Neuron (in vitro differentiated cells): ENCODE measurements around the gene BTBD9.
"Not testable (repeated sequence)": the region's sequence is repeated elsewhere in the genome, so short reads cannot be mapped to it uniquely, and the experiment has no call there.

Source experiments
- H2AFZ ChIP-seq: one replicate; pipeline ENCODE4 v1.6.1; 2013; ENCODE audit warnings: low read depth, mild to moderate bottlenecking, inconsistent platforms, low read length, moderate library complexity
- H3K27me3 ChIP-seq: one replicate; pipeline ENCODE4 v1.6.1; 2013; ENCODE audit warnings: low read length; ENCODE audit not compliant: insufficient read depth
- H3K36me3 ChIP-seq: one replicate; pipeline ENCODE4 v1.6.1; 2013; ENCODE audit warnings: low read length; ENCODE audit not compliant: insufficient read depth
- H3K4me1 ChIP-seq: one replicate; pipeline ENCODE4 v1.6.1; 2013; ENCODE audit warnings: low read length; ENCODE audit not compliant: insufficient read depth
- H3K4me3 ChIP-seq: 2 replicates; pipeline ENCODE4 v1.5.1; 2013; ENCODE audit warnings: mild to moderate bottlenecking, low read length, moderate library complexity
- H3K9me3 ChIP-seq: one replicate; pipeline ENCODE4 v1.6.1; 2013; ENCODE audit warnings: low read length

The BTBD9 gene

DNA sequence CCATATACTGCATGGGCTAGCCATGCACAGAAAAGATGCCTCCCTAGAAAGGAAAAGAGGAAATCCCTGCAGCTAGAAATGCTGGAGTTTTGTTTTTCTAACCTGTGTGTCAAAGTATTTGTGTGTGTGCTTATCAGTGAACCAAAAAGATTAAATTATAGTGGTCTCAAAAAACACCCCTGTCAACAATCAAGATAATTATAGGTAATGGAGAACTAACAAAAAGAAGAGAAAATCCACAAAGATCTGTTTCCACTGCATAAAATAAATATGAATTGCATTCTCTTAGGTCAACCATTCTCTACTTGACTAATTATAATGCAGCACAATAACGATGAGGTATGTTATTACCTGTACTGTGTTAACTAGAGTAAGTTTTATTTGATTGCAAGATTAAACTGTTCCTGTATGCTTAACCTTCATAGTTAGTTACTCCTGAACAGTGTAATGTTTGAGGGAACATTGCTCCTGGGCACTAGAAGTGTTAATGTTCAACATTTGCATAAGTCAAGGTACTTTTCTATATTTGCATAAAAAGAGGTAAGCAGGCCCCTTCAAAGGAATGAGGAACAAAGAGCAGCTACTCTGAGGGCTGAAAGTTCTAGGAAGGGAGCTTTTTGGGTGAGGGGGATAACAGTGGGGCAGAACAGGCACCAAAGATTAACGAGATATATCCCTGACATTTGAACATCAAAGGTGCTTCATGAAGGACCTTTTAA is 212.1 kb downstream of the BTBD9 start:
- Histone ChIP-seq H3K9me3 (no peaks in the 10 kb centered on the region), H2AFZ (no peak overlapping the region), H3K36me3 (no peaks in the 10 kb centered on the region), H3K4me3 (no peak overlapping the region), H3K27me3 (no peaks in the 10 kb centered on the region), H3K4me1 (no peaks in the 10 kb centered on the region)

DNA sequence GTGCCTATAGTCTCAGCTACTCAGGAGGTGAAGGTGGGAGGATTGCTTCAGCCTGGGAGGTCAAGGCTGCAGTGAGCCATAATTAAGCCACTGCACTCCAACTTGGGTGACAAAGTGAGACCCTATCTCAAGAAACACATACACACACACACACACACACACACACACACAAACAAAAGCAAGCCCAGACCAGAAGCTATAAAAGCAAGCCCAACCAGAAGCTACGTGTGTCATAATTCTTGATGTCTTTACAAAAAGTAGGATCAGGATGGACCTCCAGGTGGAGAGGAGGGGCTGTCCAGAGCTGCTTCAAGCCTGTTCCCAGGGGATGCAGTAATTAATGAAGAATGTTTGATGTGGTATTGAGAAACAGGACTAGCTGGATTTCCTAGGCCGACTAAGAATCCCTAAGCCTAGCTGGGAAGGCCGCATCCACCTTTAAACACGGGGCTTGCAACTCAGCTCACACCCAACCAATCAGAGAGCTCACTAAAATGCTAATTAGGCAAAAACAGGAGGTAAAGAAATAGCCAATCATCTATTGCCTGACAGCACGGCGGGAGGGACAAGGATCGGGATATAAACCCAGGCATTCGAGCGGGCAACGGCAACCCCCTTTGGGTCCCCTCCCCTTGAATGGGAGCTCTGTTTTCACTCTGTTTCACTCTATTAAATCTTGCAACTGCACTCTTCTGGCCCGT is 213.8 kb downstream of the BTBD9 start:
- not testable (repeated sequence) for H3K27me3 ChIP-seq, H3K4me1 ChIP-seq, H2AFZ ChIP-seq

DNA sequence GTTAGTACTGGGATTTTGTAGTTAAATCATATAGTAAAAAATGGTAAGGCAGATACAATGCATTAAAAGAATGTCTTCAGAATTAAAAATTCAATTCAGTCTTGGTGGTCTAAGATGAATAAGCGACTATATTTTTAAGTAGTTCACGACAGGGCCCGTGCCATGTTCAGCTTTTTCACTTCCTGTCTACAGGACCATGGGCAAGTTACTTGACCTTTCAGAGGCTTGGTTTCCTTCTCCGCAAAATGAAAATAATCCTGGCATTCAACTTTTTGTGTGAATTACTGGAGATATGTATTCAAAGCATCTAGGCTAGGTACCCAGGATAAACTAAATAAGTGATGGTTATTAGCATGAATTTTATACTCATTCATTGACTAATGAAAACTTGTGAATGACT is 216.0 kb downstream of the BTBD9 start:
- no peak overlapping the region for H2AFZ ChIP-seq
- no peaks in the 10 kb centered on the region for H3K36me3 ChIP-seq
- H3K27me3 ChIP-seq, result no peaks in the 10 kb centered on the region
- H3K9me3 ChIP-seq, result no peaks in the 10 kb centered on the region
- H3K4me3 ChIP-seq, result no peak overlapping the region
- no peaks in the 10 kb centered on the region for H3K4me1 ChIP-seq

More for the DNA sequence above, 213.8 kb downstream of the BTBD9 start:
- not testable (repeated sequence) for H3K4me3 ChIP-seq, H3K9me3 ChIP-seq, H3K36me3 ChIP-seq

DNA sequence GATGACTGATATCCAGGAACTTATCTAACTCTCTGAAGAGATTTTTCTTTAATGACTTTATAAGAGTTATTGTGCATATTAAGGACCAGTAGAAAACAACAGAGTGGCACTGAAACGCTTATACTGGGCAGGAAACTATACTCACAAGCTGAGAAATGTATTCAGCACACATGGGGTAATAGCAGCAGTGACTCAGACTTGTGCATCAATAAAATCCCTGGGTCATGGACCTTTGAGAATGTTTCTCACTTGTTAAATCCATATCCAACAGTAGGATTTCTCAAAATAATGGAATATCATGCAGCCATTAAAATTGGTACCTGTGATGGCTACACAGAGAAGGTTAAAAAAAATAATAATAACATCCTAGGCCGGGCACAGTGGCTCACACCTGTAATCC is 219.5 kb downstream of the BTBD9 start:
- H3K9me3 ChIP-seq, result no peaks in the 10 kb centered on the region
- H3K4me1 ChIP-seq, result no peaks in the 10 kb centered on the region
- no peak overlapping the region for H3K4me3 ChIP-seq
- H2AFZ ChIP-seq, result no peak overlapping the region
- no peaks in the 10 kb centered on the region for H3K36me3 ChIP-seq
- H3K27me3 ChIP-seq, result no peaks in the 10 kb centered on the region

DNA sequence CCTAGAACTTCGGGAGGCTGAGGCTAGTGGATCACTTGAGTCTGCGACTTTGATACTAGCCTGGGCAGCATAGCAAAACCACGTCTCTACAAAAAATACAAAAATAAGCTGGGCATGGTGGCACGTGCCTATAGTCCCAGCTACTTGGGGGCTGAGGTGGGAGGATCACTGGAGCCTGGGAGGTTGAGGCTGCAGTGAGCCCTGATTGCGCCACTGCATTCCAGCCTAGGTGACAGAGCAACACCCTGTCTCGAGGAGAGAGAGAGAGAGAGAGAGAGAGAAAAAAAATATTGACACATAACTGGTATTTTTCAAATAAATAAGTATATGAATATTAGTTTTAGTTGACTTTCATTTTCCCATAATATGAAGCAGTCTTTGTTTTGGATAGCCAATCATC is 222.2 kb downstream of the BTBD9 start:
- Histone ChIP-seq H3K4me3 (no peak overlapping the region), H3K9me3 (no peaks in the 10 kb centered on the region), H2AFZ (no peak overlapping the region), H3K27me3 (no peaks in the 10 kb centered on the region), H3K4me1 (no peaks in the 10 kb centered on the region), H3K36me3 (no peaks in the 10 kb centered on the region)

DNA sequence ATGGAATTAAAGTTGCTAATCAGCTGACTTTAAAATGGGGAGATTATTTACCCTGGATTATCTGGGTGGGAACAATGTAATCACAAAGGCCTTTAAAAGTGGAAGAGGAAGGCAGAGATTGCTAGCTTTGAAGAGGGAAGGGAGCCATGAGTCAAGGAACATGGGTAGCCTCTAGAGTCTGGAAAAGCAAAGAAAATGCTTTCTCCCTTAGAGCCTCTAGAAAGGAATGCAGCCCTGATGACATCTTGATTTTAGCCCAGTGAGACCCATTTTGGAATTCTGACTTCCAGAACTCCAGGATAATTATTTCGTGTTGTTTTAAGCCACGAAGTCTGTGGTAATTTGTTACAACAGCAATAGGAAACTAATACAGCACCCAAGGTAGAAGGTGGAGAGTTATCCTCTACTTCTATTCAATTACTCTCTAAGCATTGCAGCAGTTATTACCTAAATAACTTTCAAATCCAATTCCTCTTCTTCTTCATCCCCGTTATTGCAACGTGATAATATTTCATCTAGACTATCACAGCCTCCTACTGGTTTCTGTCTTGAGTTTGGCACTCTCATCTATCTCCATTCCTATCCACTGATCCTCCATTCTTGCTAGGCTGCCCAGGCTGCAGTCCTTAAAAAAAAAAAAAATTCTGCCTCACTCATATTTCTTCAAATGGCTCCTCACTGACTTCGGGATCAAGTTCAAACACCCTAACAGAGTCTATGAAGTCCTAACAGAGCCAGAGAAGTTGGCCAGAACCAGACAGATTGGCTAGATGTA is 224.3 kb downstream of the BTBD9 start:
- H3K4me3 ChIP-seq, result no peak overlapping the region
- H3K27me3 ChIP-seq, result no peaks in the 10 kb centered on the region

DNA sequence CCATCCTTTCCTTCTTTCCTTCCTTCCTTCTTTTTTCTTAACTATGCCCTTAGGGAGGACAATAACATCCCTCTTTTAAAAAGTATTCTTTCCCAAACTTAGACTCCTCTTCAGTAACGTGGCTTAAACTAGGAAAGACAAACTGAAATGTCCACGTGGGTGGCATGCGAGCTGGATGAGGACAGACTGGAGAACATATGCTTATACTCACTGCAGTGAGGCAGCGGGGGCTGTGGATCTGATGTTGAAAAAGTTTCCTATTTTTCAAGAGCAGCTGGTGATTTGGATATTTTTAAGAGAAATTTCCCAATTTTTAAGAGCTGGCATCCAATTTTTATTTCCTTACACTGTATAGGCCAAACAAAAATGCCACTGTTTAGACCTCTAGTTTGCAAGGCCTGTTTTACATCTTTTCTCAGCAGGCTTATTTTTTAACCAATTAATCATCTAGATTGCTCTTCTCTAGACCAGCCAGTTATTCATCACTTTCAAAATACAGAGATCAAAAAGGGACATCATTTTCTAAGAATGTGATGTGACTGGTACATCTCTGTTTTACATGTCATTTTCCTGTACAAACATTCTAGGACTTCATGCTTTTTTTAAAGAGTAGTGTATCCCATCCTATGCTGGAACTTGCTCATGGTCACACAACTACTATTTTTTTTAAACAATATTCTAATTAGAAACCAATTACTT is 226.5 kb downstream of the BTBD9 start:
- no peak overlapping the region for H2AFZ ChIP-seq
- H3K4me1 ChIP-seq, result no peaks in the 10 kb centered on the region
- H3K36me3 ChIP-seq, result no peaks in the 10 kb centered on the region
- H3K9me3 ChIP-seq, result peaks cover 2% of the 10 kb centered on the region
- H3K4me3 ChIP-seq, result no peak overlapping the region
- no peaks in the 10 kb centered on the region for H3K27me3 ChIP-seq

More for the DNA sequence above, 224.3 kb downstream of the BTBD9 start:
- Histone ChIP-seq H3K36me3 (no peaks in the 10 kb centered on the region), H3K9me3 (peaks cover 2% of the 10 kb centered on the region), H2AFZ (no peak overlapping the region), H3K4me1 (no peaks in the 10 kb centered on the region)

DNA sequence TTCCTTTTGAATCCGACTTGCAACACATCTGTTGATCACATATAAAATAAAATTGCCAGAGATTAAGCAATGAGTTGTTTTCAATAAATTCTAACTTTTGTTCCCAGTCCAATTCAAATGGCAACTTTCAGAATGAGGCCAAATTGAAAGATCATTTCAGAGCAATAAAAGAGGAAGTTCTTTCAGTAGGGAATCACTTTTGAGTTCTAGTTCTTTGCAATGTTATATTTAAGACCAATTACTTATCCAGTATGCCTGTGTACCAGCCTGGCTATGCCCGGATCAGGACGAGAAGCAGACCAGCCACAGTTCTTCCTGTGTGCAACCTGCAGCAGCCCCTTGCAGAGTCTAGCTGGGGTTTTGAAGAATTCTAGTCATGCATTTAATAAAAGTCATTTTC is 232.5 kb downstream of the BTBD9 start:
- Histone ChIP-seq H3K4me3 (no peak overlapping the region), H3K9me3 (peaks cover under 1% of the 10 kb centered on the region), H3K27me3 (no peaks in the 10 kb centered on the region), H3K36me3 (no peaks in the 10 kb centered on the region), H2AFZ (no peak overlapping the region), H3K4me1 (peaks cover 11% of the 10 kb centered on the region)

DNA sequence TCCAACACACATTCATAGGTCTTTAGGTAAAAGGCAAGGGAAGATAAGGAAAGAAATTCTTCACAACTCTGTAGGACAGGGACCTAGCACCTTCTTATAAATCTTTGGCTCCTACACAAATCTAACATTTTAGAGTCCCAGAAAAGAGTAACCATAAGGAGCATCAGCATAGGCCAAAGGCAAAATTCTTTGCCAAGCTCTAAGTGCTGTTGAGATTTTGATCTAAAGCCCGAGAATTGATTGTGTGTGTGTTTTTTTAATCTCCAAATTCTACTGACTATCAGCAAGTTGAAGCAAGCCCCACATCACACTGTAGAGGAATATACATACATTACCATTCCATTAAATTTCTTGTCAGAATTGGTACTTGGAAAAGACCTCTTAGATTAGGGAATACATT is 233.6 kb downstream of the BTBD9 start:
- Histone ChIP-seq H3K9me3 (no peaks in the 10 kb centered on the region), H2AFZ (no peak overlapping the region), H3K27me3 (no peaks in the 10 kb centered on the region), H3K36me3 (no peaks in the 10 kb centered on the region), H3K4me1 (peaks cover 11% of the 10 kb centered on the region), H3K4me3 (no peak overlapping the region)

DNA sequence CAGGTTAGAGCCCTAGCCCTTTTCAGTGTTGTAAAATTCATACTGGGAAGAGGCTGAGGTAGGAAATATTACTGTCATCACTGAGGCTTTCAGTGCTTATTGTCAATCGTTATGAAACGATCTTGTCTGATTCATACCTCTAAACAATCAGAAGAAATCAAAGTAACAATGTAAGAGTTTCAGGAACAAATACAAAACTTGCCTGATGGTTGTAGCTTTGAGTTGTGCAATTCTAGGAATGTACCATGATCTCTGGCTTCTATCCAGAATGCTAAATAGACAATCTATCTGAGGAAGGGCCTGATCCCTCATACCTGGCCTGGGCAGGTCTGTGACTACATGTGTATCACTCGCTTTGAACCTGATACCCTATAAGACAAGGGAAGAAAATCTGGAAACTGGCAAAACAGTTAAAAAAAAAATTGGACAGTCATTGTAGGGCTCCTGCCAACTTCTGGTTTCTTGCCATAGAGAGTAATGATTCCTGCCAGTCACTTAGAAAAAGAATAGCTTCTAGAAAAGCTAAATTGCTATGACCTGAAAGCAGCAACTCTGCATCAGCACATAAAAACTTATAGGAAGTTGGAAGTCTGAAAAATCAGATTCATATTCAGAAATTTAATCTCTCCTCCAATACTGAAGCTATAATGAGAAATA is 234.7 kb downstream of the BTBD9 start:
- Histone ChIP-seq H3K9me3 (no peaks in the 10 kb centered on the region), H3K36me3 (no peaks in the 10 kb centered on the region), H2AFZ (no peak overlapping the region), H3K4me1 (peaks cover 11% of the 10 kb centered on the region), H3K27me3 (no peaks in the 10 kb centered on the region), H3K4me3 (no peak overlapping the region)

DNA sequence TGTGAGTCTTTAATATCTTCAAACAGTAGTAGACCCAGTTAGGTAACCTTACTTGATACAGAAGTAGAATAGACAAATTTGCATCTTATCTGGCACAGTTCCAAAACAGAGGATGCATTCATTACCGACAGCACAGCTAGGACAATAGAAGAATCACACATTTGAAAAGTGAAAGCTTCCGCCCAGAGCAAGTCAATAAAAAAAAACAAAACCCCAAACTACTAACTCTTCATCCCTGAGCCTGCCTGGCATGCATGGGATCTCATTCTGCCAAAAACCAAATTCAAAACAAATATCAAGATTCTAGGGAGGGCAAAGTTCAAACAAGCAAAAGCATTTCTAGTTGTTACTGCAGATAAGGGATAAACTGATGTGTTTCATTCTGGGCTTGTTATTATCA is 235.4 kb downstream of the BTBD9 start:
- H3K4me1 ChIP-seq, result peaks cover 11% of the 10 kb centered on the region
- no peaks in the 10 kb centered on the region for H3K9me3 ChIP-seq
- no peaks in the 10 kb centered on the region for H3K36me3 ChIP-seq
- H3K27me3 ChIP-seq, result no peaks in the 10 kb centered on the region
- no peak overlapping the region for H3K4me3 ChIP-seq
- no peak overlapping the region for H2AFZ ChIP-seq

DNA sequence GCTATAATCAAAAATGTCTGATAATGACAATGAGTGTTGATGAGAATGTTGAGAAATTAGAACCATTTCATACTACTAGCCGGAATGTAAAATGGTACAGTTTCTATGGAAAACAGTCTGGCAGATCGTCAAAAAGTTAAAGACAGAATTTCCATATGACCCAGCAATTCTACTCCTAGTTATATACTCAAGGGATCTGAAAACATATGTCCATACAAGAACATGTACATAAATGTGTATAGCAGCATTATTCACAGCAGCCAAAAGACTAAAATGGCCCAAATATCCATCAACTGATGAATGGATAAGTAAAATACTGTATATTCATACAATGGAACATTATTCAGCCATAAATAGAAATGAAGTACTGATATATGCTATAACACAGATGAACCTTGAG is 236.2 kb downstream of the BTBD9 start:
- H3K9me3 ChIP-seq, result no peaks in the 10 kb centered on the region
- H3K4me3 ChIP-seq, result no peak overlapping the region
- H3K4me1 ChIP-seq, result peaks cover 11% of the 10 kb centered on the region

More for the DNA sequence above, 236.2 kb downstream of the BTBD9 start:
- Histone ChIP-seq H3K27me3 (no peaks in the 10 kb centered on the region), H3K36me3 (no peaks in the 10 kb centered on the region), H2AFZ (no peak overlapping the region)
